Parathyroid adenoma (tissue), 2 donors: ENCODE data around the gene GSG1L.

Experiments
- H2AFZ ChIP-seq: fragments of 300-600 bp; sonication (generic); one replicate; pipeline ENCODE4 v1.7.0; 2017; ENCODE audit warnings: antibody characterized with exemption, mild to moderate bottlenecking
- H3K27ac ChIP-seq: fragments of 300-600 bp; sonication (generic); one replicate; pipeline ENCODE4 v1.7.0; 2017
- H3K27me3 ChIP-seq: fragments of 300-600 bp; sonication (generic); one replicate; pipeline ENCODE4 v1.7.0; 2017; ENCODE audit warnings: low read length; ENCODE audit not compliant: control insufficient read depth, insufficient read depth
- H3K36me3 ChIP-seq: fragments of 300-600 bp; sonication (generic); one replicate; pipeline ENCODE4 v1.7.0; 2017; ENCODE audit warnings: low read length; ENCODE audit not compliant: control insufficient read depth, insufficient read depth
- H3K4me1 ChIP-seq: fragments of 300-600 bp; sonication (generic); one replicate; pipeline ENCODE4 v1.7.0; 2017; ENCODE audit warnings: control low read depth
- H3K4me2 ChIP-seq: fragments of 300-600 bp; sonication (generic); one replicate; pipeline ENCODE4 v1.7.0; 2017; ENCODE audit warnings: low read length
- H3K4me3 ChIP-seq: fragments of 300-600 bp; sonication (generic); one replicate; pipeline ENCODE4 v1.7.0; 2017; ENCODE audit warnings: low read depth, low read length
- H3K79me2 ChIP-seq: fragments of 300-600 bp; sonication (generic); one replicate; pipeline ENCODE4 v1.7.0; 2017; ENCODE audit warnings: control low read depth
- H3K9ac ChIP-seq: fragments of 300-600 bp; sonication (generic); one replicate; pipeline ENCODE4 v1.7.0; 2017; ENCODE audit warnings: mild to moderate bottlenecking
- H3K9me3 ChIP-seq: fragments of 300-600 bp; sonication (generic); one replicate; pipeline ENCODE4 v1.7.0; 2017; ENCODE audit warnings: low read length; ENCODE audit not compliant: control insufficient read depth
- CTCF ChIP-seq: fragments of 300-600 bp; sonication (generic); IDR thresholded peaks from one replicate; pipeline ENCODE4 v1.7.0; 2017; ENCODE audit warnings: antibody characterized with exemption, mild to moderate bottlenecking
- donor health status: primary hyperparathyroidism.

Gene GSG1L

DNA sequence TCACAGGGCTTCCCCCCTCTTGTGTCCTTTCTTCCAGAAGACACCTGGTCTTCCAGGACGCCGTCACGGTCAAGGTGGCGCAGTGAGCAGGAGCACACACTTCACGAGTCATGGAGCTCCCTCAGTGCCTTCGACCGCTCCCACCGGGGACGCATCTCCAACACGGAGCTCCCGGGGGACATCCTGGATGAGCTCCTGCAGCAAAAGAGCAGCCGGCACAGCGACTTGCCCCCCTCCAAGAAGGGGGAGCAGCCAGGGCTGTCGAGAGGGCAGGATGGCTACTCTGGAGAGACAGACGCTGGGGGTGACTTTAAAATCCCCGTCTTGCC, 314.0 kb downstream of the GSG1L start:
- no peak overlapping the region for H3K9ac ChIP-seq
- peaks cover 3% of the 10 kb centered on the region for H3K4me1 ChIP-seq
- no peak overlapping the region for H3K27ac ChIP-seq
- no peaks in the 10 kb centered on the region for H3K36me3 ChIP-seq
- no peak for TF ChIP-seq CTCF
- H3K4me3 ChIP-seq = no peak overlapping the region
- H3K9me3 ChIP-seq = no peaks in the 10 kb centered on the region
- H3K4me2 ChIP-seq = no peak overlapping the region
- H2AFZ ChIP-seq = no peak overlapping the region
- no peaks in the 10 kb centered on the region for H3K79me2 ChIP-seq
- H3K27me3 ChIP-seq = no peaks in the 10 kb centered on the region

- Histone ChIP-seq H2AFZ (no peak overlapping the region), H3K9ac (no peak overlapping the region), H3K27me3 (no peaks in the 10 kb centered on the region), H3K4me3 (no peak overlapping the region), H3K9me3 (no peaks in the 10 kb centered on the region), H3K27ac (no peak overlapping the region), H3K79me2 (no peaks in the 10 kb centered on the region), H3K4me1 (no peaks in the 10 kb centered on the region), H3K4me2 (no peak overlapping the region), H3K36me3 (no peaks in the 10 kb centered on the region)
- no peak for TF ChIP-seq CTCF
These were observed 314.5 kb downstream of the GSG1L start for GRCh38 chr16:27748868-27749546.

DNA sequence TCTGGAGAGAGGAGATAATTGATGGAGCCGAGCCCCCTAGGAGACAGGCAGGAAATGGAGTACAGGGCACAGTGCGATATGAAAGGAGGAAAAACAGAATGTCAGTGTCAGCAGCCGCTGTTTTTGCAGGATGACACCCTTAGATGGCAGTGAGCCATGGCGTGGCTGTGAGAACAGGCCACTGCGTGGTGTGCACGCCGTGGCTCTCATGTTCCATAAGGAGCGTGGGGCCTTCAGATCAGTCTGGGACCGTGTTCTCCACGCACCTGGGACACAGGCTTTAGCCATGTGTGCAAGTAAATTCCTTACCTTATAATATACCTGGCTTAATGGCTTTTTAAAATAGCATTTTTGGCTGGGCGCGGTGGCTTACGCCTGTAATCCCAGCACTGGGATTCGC, 315.6 kb downstream of the GSG1L start:
- no peak overlapping the region for H3K27ac ChIP-seq
- H2AFZ ChIP-seq = no peak overlapping the region

DNA sequence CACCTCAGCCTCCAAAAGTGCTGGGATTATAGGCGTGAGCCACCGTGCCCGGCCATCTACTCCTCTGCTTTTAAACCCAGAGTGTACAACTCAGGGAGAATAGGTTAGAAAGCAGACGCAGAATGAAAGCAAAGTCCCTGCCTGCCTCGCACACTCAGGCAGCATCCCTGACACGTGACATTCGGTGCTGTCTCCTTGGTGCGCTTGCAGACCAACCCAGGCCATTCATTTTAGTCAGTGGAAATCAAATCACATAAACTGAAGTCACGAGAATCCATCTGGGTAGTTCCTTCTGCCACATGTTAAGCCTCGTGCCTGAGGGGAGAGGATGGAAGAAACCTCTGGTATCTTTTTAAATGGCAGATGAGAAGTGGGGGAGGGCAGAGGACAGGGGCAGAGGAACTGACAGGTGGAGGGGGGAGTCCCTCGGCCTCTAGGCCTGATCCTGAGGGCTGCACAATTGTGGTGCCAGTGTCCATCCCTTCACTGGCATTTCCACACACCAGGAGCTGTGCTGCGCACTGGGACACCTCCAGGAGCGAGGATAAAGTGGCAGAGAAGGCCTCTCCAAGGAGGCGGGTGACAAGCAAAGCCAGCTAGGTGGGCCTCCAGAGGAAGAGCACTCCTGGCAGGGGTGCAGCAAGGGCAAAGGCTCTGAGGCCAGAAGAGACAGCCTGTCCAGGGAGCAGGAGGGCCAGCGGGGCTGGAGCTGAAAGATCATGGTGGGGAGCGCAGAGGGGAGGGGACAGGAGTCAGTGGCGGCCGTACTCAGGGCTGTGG, 317.2 kb downstream of the GSG1L start:
- H3K36me3 ChIP-seq = no peaks in the 10 kb centered on the region
- no peak overlapping the region for H2AFZ ChIP-seq
- H3K4me1 ChIP-seq = no peaks in the 10 kb centered on the region
- no peaks in the 10 kb centered on the region for H3K27me3 ChIP-seq
- H3K4me3 ChIP-seq = no peak overlapping the region
- H3K27ac ChIP-seq = no peak overlapping the region
- TF ChIP-seq CTCF = no peak
- H3K9me3 ChIP-seq = no peaks in the 10 kb centered on the region
- H3K4me2 ChIP-seq = no peak overlapping the region
- H3K9ac ChIP-seq = no peak overlapping the region
- H3K79me2 ChIP-seq = no peaks in the 10 kb centered on the region

More for the DNA sequence above, 315.6 kb downstream of the GSG1L start:
- H3K4me1 ChIP-seq = no peaks in the 10 kb centered on the region
- H3K4me3 ChIP-seq = no peak overlapping the region
- no peaks in the 10 kb centered on the region for H3K36me3 ChIP-seq
- H3K79me2 ChIP-seq = no peaks in the 10 kb centered on the region
- H3K4me2 ChIP-seq = no peak overlapping the region
- no peak for TF ChIP-seq CTCF
- no peaks in the 10 kb centered on the region for H3K27me3 ChIP-seq
- no peak overlapping the region for H3K9ac ChIP-seq
- H3K9me3 ChIP-seq = no peaks in the 10 kb centered on the region
